C4-2B (cell line): Measurements from ENCODE around the gene MRPL33.

ENCODE experiments used
- ZFX ChIP-seq: fragments of 450-650 bp; IDR thresholded peaks from 2 replicates; pipeline ENCODE4 v1.6.1; 2017
- TF ChIP-seq, protein P1 (sequence below): fragments of 450-650 bp; conservative IDR thresholded peaks from 2 replicates; pipeline ENCODE4 v1.5.1; 2017; ENCODE audit warnings: mild to moderate bottlenecking

DNA sequence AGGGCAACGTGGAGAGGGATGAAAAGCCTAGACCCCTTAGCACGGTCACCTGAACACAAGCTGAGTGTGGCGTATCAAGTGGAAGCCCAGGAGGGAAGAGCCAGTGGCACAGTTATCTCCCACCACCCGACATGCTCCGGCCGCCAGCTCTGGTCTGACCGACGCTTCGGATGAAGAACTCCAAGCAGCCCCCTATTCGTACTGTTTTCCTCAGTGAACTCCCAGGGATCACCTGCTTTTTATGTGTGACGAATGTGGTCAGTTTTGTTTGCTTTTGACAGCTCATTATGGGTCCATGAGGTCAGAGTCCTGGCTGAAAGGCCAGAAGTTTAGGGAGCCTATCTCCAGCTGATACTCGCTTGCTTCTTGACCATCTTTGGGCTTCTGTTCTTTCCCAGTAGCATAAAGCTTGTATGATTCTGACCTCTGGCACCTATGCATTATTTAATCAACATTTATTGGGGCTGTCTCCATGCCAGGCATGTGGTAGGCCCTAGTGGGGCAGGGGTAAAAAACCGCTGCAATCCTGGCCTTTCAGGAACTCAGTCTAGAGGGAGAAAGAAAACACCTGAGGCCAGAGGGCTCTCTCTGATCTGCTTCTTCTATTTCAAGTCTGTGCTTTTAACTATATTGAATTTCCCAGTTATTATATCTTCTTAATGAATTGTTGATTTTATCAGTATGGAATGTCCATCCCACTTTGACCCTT is 33.0 kb upstream of the MRPL33 start:
- TF ChIP-seq, protein P1, sequence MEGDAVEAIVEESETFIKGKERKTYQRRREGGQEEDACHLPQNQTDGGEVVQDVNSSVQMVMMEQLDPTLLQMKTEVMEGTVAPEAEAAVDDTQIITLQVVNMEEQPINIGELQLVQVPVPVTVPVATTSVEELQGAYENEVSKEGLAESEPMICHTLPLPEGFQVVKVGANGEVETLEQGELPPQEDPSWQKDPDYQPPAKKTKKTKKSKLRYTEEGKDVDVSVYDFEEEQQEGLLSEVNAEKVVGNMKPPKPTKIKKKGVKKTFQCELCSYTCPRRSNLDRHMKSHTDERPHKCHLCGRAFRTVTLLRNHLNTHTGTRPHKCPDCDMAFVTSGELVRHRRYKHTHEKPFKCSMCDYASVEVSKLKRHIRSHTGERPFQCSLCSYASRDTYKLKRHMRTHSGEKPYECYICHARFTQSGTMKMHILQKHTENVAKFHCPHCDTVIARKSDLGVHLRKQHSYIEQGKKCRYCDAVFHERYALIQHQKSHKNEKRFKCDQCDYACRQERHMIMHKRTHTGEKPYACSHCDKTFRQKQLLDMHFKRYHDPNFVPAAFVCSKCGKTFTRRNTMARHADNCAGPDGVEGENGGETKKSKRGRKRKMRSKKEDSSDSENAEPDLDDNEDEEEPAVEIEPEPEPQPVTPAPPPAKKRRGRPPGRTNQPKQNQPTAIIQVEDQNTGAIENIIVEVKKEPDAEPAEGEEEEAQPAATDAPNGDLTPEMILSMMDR: no peak
- no peak for TF ChIP-seq ZFX
